IMR-90 (cell line): ENCODE data around the gene CADM1. TPM values are rescaled to one million over a fixed set of nuclear protein-coding genes. Genes with fewer than 3 reads are reported as not detected.
A peak's percentile ranks its signal among the peaks of the same experiment; 100 is the strongest.

Source experiments
- ATAC-seq: fragments of 200-7000 bp; cut with Tn5 transposase; 2 replicates; pipeline ENCODE4 v1.9.1; 2020; ENCODE audit warnings: low read depth, mild to moderate bottlenecking, moderate library complexity
- BruUV-seq: library from RNA; stranded (reverse); fragments of 400-500 nt; replicated peaks from 2 replicates; lab custom pipeline; 2021; lab: Mats Ljungman, UMichigan
- CTCF ChIA-PET: fragments of 300-600 bp; formaldehyde crosslinking; extraction: SDS; loops from one replicate; lab custom pipeline; 2021; ENCODE audit warnings: antibody characterized with exemption; lab: Yijun Ruan, JAX
- POLR2A ChIA-PET: fragments of 300-600 bp; sonication (Branson Sonifier 250); formaldehyde crosslinking; loops from one replicate; lab custom pipeline; 2022; ENCODE audit warnings: antibody characterized with exemption; ENCODE audit not compliant: unreplicated experiment; lab: Charles Lee
- DNase-seq: peaks from one replicate; pipeline ENCODE4 v3.0.0; 2013
- H2AFZ ChIP-seq: replicated peaks from 2 replicates; pipeline ENCODE3; 2013; ENCODE audit warnings: low read length, mild to moderate bottlenecking; ENCODE audit not compliant: poor library complexity
- H2AK5ac ChIP-seq: 2 replicates; pipeline ENCODE4 v1.6.1; 2013; ENCODE audit warnings: low read depth, low read length, inconsistent platforms
- H2AK9ac ChIP-seq: replicated peaks from 2 replicates; pipeline ENCODE3; 2013; ENCODE audit warnings: mild to moderate bottlenecking, low read depth, low read length, moderate library complexity; ENCODE audit not compliant: poor library complexity
- H2BK120ac ChIP-seq: 2 replicates; pipeline ENCODE4 v1.6.1; 2013; ENCODE audit warnings: low read depth, low read length, inconsistent platforms
- H2BK15ac ChIP-seq: 3 replicates; pipeline ENCODE4 v1.6.1; 2013; ENCODE audit warnings: low read depth, low read length, inconsistent platforms
- H2BK20ac ChIP-seq: 2 replicates; pipeline ENCODE4 v1.6.1; 2013; ENCODE audit warnings: low read depth, mild to moderate bottlenecking, inconsistent platforms, low read length, moderate library complexity
- H2BK5ac ChIP-seq: 2 replicates; pipeline ENCODE4 v1.6.1; 2013; ENCODE audit warnings: mild to moderate bottlenecking, low read depth, low read length, inconsistent platforms; ENCODE audit not compliant: poor library complexity, severe bottlenecking
- H3K14ac ChIP-seq: replicated peaks from 2 replicates; pipeline ENCODE4 v1.6.1; 2013; ENCODE audit warnings: low read depth, low read length, inconsistent platforms
- H3K18ac ChIP-seq: 2 replicates; pipeline ENCODE4 v1.6.1; 2013; ENCODE audit warnings: low read depth, low read length, control low read depth
- H3K23ac ChIP-seq: 2 replicates; pipeline ENCODE4 v1.6.1; 2013; ENCODE audit warnings: low read depth, low read length, inconsistent platforms
- H3K27ac ChIP-seq: 2 replicates; pipeline ENCODE4 v1.5.1; 2013; ENCODE audit warnings: mild to moderate bottlenecking, control low read depth, low read length; ENCODE audit not compliant: insufficient read depth
- H3K27me3 ChIP-seq: 2 replicates; pipeline ENCODE4 v1.6.1; 2013; ENCODE audit warnings: low read length; ENCODE audit not compliant: control insufficient read depth, insufficient read depth
- H3K36me3 ChIP-seq: 2 replicates; pipeline ENCODE4 v1.6.1; 2013; ENCODE audit warnings: low read length, mixed read lengths; ENCODE audit not compliant: control insufficient read depth, insufficient read depth
- H3K4ac ChIP-seq: 2 replicates; pipeline ENCODE4 v1.6.1; 2013; ENCODE audit warnings: low read depth, low read length, inconsistent platforms
- H3K4me1 ChIP-seq: 2 replicates; pipeline ENCODE4 v1.6.1; 2013; ENCODE audit warnings: low read length, mixed read lengths; ENCODE audit not compliant: control insufficient read depth, insufficient read depth
- H3K4me2 ChIP-seq: 2 replicates; pipeline ENCODE4 v1.6.1; 2013; ENCODE audit warnings: low read depth, mild to moderate bottlenecking, control low read depth, low read length, moderate library complexity
- H3K4me3 ChIP-seq: 2 replicates; pipeline ENCODE4 v1.5.1; 2013; ENCODE audit warnings: low read depth, mild to moderate bottlenecking, control low read depth, low read length, moderate library complexity; ENCODE audit not compliant: insufficient read depth
- H3K56ac ChIP-seq: 2 replicates; pipeline ENCODE4 v1.6.1; 2013; ENCODE audit warnings: low read length, inconsistent platforms; ENCODE audit not compliant: insufficient read depth; ENCODE audit errors: extremely low read depth
- H3K79me1 ChIP-seq, 2 experiments: 2 replicates each; pipeline ENCODE4 v1.6.1; 2013; ENCODE audit warnings: low read length in 2 of 2, inconsistent platforms in 1 of 2, low read depth in 1 of 2
- H3K9ac ChIP-seq: 2 replicates; pipeline ENCODE4 v1.6.1; 2013; ENCODE audit warnings: low read depth, low read length, control low read depth
- H3K9me1 ChIP-seq: 2 replicates; pipeline ENCODE4 v1.6.1; 2013; ENCODE audit warnings: low read length, inconsistent platforms; ENCODE audit not compliant: insufficient read depth
- H3K9me3 ChIP-seq: 2 replicates; pipeline ENCODE4 v1.6.1; 2013; ENCODE audit warnings: low read length; ENCODE audit not compliant: control insufficient read depth, insufficient read depth
- H4K20me1 ChIP-seq: 2 replicates; pipeline ENCODE4 v1.6.1; 2013; ENCODE audit warnings: low read length, inconsistent platforms; ENCODE audit not compliant: insufficient read depth
- H4K5ac ChIP-seq: 2 replicates; pipeline ENCODE4 v1.6.1; 2013; ENCODE audit warnings: mild to moderate bottlenecking, low read depth, low read length, control low read depth
- H4K8ac ChIP-seq, 2 experiments: 2 replicates each; pipeline ENCODE4 v1.6.1; 2013; ENCODE audit warnings: low read depth in 2 of 2, low read length in 2 of 2, control low read depth in 1 of 2, inconsistent platforms in 1 of 2
- H4K91ac ChIP-seq: 2 replicates; pipeline ENCODE4 v1.6.1; 2013; ENCODE audit warnings: low read depth, low read length, inconsistent platforms; ENCODE audit not compliant: insufficient read depth
- CEBPB ChIP-seq: IDR thresholded peaks from 2 replicates; pipeline ENCODE4 v1.6.1; 2012; ENCODE audit warnings: low read depth, low read length, improper control_type of control experiment
- CHD1 ChIP-seq: IDR thresholded peaks from 2 replicates; pipeline ENCODE4 v1.6.1; 2012; ENCODE audit warnings: low read depth, low read length, improper control_type of control experiment
- FOS ChIP-seq: fragments of 150-350 bp; IDR thresholded peaks from 2 replicates; pipeline ENCODE4 v1.6.1; 2016; ENCODE audit warnings: low read depth, low read length
- MAFK ChIP-seq: IDR thresholded peaks from 2 replicates; pipeline ENCODE4 v1.6.1; 2012; ENCODE audit warnings: low read depth, low read length, improper control_type of control experiment
- MAZ ChIP-seq: IDR thresholded peaks from 2 replicates; pipeline ENCODE4 v1.6.1; 2012; ENCODE audit warnings: low read depth, mild to moderate bottlenecking, low read length, improper control_type of control experiment, moderate library complexity, borderline replicate concordance
- MXI1 ChIP-seq: IDR thresholded peaks from 2 replicates; pipeline ENCODE4 v1.6.1; 2012; ENCODE audit warnings: low read depth, mild to moderate bottlenecking, low read length, moderate library complexity, borderline replicate concordance
- NFE2L2 ChIP-seq: fragments of 150-350 bp; IDR thresholded peaks from 2 replicates; pipeline ENCODE4 v1.6.1; 2016; ENCODE audit warnings: low read depth, mild to moderate bottlenecking, low read length
- POLR2A ChIP-seq: IDR thresholded peaks from 2 replicates; pipeline ENCODE4 v1.6.1; 2012; ENCODE audit warnings: mild to moderate bottlenecking, low read depth, low read length
- RFX5 ChIP-seq: IDR thresholded peaks from 2 replicates; pipeline ENCODE4 v1.8.0; 2012; ENCODE audit warnings: low read depth, mild to moderate bottlenecking, low read length, moderate library complexity
- SMC3 ChIP-seq: fragments of 150-350 bp; IDR thresholded peaks from 2 replicates; pipeline ENCODE4 v1.6.1; 2016; ENCODE audit warnings: low read depth, mild to moderate bottlenecking, antibody characterized with exemption, low read length, moderate library complexity
- WGBS, 2 experiments: methylation state at CpG; one replicate each; pipeline versions ENCODE4 v1.1.5 to v1.1.7; 2013; ENCODE audit warnings: missing lambda C conversion rate in 2 of 2; ENCODE audit not compliant: insufficient read length in 1 of 2; ENCODE audit errors: extremely low coverage in 2 of 2; 5-methylcytosine and 5-hydroxymethylcytosine counted together
- dilution Hi-C: fragments of 300-500 bp; cut with HindIII; formaldehyde crosslinking; loops from one replicate; pipeline ENCODE4 v1.14.3; 2018; ENCODE audit warnings: low sequenced_read_pairs; ENCODE audit not compliant: unreplicated experiment
- in situ Hi-C: fragments of 300-500 bp; cut with MboI; formaldehyde crosslinking; loops from 3 replicates; pipeline ENCODE4 v1.14.3; 2019; ENCODE audit warnings: low sequenced_read_pairs, inconsistent platforms, mixed read lengths
- intact Hi-C: fragments of 100-400 bp; cut with micrococcal nuclease; formaldehyde crosslinking; loops from 2 replicates; pipeline ENCODE4 v1.10.0; 2022
- polyA plus RNA-seq, 3 experiments: library from polyadenylated mRNA; depleted of rRNA; stranded (reverse); fragments of >200 nt; gene quantifications; 2 replicates each; pipeline ENCODE4 v1.2.3, GENCODE V29; 2012; ENCODE audit warnings: low replicate concordance in 1 of 3
- total RNA-seq: library from RNA; depleted of rRNA; stranded (reverse); fragments of >200 nt; gene quantifications from 2 replicates; pipeline ENCODE4 v1.2.3, GENCODE V29; 2012
- TF ChIP-seq, protein P1 (sequence below): fragments of 150-350 bp; IDR thresholded peaks from 2 replicates; pipeline ENCODE4 v1.6.1; 2017; ENCODE audit warnings: mild to moderate bottlenecking, antibody characterized with exemption, low read length, low read depth

Gene CADM1
- total and polyA plus RNA-seq, 2 of the 4 experiments (the other 2 are of a cell fraction): 28.8 to 77.1 TPM

DNA sequence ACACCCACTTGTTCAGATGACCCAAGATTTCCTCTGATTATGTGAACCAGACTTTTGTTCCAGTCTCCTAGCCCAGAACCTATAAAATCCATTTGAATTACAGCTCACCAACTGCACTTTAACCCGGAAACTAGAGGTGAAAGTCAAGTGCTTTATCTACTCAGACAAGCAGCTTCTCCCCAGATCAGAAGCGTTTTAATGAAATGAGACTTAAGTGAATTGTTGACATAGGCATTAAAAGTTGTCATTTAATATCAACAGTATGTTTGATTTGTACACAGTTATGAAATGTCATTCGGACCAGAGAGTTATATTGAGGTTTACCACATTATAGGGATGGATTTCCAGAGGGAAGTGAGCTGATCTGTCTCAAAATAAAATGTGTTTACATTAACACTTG is 52.0 kb downstream of the CADM1 start:
- Histone ChIP-seq H3K9me1 (no peaks in the 10 kb centered on the region), H2BK5ac (no peak overlapping the region), H3K9me3 (peaks cover 5% of the 10 kb centered on the region), H3K4me3 (no peak overlapping the region), H4K5ac (no peak overlapping the region), H2BK120ac (no peak overlapping the region), H3K23ac (no peak overlapping the region), H3K79me1 (peaks cover 0 to 12% of the 10 kb centered on the region in 2 experiments; a peak in 2 of 4 replicates), H3K18ac (no peak overlapping the region), H4K20me1 (no peaks in the 10 kb centered on the region), H3K4ac (no peak overlapping the region), H4K91ac (no peak overlapping the region), H3K56ac (no peak overlapping the region), H3K4me2 (no peak overlapping the region), H2BK15ac (no peak overlapping the region), H3K27me3 (no peaks in the 10 kb centered on the region), H2AFZ (no peak overlapping the region), H4K8ac (no peak overlapping the region), H3K9ac (no peak overlapping the region), H2BK20ac (no peak overlapping the region), H2AK5ac (no peak overlapping the region), H3K36me3 (no peaks in the 10 kb centered on the region), H3K27ac (no peak overlapping the region), H2AK9ac (no peak overlapping the region), H3K4me1 (peaks cover 4% of the 10 kb centered on the region), H3K14ac (no peak overlapping the region)
- BruUV-seq: no TSS peak
- POLR2A ChIA-PET: no interaction called here
- in situ Hi-C loops: no loop called here
- CTCF ChIA-PET: interaction anchor here (0.6 kb wide), 1 partner anchor 1286 kb away, joined by 4 read pairs; no protein-coding TSS in a partner anchor
- dilution Hi-C loops: no loop called here
- 0% methylated on average over 1 of the region's 3 CpGs; no CpG with 5 or more reads in 1 of the 2 experiments for WGBS, 2 experiments
- DNase-seq: no peak
- intact Hi-C loops: no loop called here
- TF ChIP-seq SMC3 (no peak), NFE2L2 (no peak), RFX5 (no peak), MAZ (no peak), FOS (no peak), CHD1 (no peak), POLR2A (no peak), MAFK (no peak), CEBPB (no peak), MXI1 (no peak)
- TF ChIP-seq, protein P1, sequence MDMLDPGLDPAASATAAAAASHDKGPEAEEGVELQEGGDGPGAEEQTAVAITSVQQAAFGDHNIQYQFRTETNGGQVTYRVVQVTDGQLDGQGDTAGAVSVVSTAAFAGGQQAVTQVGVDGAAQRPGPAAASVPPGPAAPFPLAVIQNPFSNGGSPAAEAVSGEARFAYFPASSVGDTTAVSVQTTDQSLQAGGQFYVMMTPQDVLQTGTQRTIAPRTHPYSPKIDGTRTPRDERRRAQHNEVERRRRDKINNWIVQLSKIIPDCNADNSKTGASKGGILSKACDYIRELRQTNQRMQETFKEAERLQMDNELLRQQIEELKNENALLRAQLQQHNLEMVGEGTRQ: no peak
- ATAC-seq: peak; percentile 40; the same call in 1 of the 2 replicates
